ENCODE results near the gene PRKCB. TPM values are rescaled to one million over a fixed set of nuclear protein-coding genes. Genes with fewer than 3 reads are reported as not detected.

The PRKCB gene
- total and polyA plus RNA-seq, 3 donors from 2014 or later: 25.5 to 49.7 (median 26.6) TPM

DNA sequence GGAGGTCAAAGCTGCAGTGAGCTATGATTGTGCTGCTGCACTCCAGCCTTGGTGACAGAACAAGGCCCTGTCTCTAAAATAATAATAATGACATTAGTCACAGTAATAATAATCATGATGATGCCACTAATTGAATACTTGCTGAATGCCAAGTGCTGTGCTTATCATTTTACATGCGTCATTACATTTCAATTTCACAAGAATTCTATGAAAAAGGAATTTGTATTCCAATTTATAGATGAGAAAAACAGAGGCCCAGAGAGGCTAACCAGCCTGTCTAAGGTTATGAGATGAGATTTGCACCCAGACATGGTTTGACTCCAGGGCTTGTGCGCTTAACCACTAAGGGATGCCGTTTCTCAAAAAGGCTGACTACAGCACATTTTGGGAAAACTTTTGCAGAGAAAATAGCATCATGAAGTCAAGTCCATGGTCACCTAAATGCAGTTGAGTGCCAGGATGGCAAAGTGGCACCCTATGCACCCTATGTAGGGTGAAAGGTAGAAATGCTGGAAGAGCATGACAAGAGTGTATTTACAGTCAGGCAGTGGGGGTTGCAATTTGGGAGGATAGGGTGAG is 276.0 kb downstream of the PRKCB start:
- DNase-seq: no peak
- WGBS, 2 donors: 85 to 86% methylated on average over 3 of the region's 3 CpGs
- Histone ChIP-seq H3K36me3 (ENCODE audit: low read depth, missing control alignments) (no peaks in the 10 kb centered on the region), H3K4me1 (peaks cover 15% of the 10 kb centered on the region), H3K9me3 (no peaks in the 10 kb centered on the region), H3K27ac (no peak overlapping the region), H3K4me3 (no peak overlapping the region), H3K27me3 (no peaks in the 10 kb centered on the region)
- TF ChIP-seq, protein P1, sequence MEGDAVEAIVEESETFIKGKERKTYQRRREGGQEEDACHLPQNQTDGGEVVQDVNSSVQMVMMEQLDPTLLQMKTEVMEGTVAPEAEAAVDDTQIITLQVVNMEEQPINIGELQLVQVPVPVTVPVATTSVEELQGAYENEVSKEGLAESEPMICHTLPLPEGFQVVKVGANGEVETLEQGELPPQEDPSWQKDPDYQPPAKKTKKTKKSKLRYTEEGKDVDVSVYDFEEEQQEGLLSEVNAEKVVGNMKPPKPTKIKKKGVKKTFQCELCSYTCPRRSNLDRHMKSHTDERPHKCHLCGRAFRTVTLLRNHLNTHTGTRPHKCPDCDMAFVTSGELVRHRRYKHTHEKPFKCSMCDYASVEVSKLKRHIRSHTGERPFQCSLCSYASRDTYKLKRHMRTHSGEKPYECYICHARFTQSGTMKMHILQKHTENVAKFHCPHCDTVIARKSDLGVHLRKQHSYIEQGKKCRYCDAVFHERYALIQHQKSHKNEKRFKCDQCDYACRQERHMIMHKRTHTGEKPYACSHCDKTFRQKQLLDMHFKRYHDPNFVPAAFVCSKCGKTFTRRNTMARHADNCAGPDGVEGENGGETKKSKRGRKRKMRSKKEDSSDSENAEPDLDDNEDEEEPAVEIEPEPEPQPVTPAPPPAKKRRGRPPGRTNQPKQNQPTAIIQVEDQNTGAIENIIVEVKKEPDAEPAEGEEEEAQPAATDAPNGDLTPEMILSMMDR (IDR thresholded peaks at IDR 0.05): no peak
- TF ChIP-seq POLR2A (IDR thresholded peaks at IDR 0.05): no peak
- intact Hi-C loops (cut with DNase I; ENCODE audit: low total_unique reads): no loop called here

DNA sequence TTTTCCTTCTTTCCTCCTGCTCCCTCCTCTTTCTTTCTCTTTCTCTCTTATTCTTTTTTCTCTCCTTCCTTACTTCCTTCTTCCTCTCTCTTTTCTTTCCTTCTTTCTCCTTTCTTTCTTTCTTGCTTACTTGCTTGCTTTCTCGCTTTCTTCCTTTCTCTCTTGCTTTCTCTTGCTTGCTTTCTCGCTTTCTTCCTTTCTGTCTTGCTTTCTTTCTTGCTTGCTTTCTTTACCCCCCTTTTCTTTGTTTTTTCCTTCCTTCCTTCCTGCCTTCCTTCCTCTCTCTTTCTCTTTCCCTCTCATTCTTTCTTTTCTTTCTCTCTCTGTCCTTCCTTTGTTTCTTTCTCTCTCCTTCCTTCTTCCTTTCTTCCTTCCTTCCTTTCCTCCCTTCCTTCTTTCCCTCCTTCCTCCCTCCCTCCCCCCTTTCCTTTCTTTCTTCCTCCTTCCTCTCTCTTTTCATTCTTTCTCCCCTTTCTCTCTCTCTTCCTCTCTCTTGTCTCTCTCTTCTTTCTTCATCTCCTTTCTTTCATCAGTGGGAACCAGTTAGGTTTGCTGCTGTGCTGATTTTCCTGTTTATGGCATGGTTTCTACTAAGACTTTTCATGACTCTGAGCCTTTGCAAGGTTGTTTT is 277.4 kb downstream of the PRKCB start:
- Histone ChIP-seq H3K4me1 (peaks cover 22% of the 10 kb centered on the region), H3K36me3 (ENCODE audit: low read depth, missing control alignments) (no peaks in the 10 kb centered on the region), H3K27me3 (no peaks in the 10 kb centered on the region), H3K9me3 (no peaks in the 10 kb centered on the region), H3K27ac (no peak overlapping the region), H3K4me3 (no peak overlapping the region)
- no peak for DNase-seq
- WGBS, 2 donors: 97 to 98% methylated on average over 2 of the region's 2 CpGs
- TF ChIP-seq POLR2A (IDR thresholded peaks at IDR 0.05): no peak
- TF ChIP-seq, protein P1 (IDR thresholded peaks at IDR 0.05): no peak
- intact Hi-C loops (cut with DNase I; ENCODE audit: low total_unique reads): no loop called here

DNA sequence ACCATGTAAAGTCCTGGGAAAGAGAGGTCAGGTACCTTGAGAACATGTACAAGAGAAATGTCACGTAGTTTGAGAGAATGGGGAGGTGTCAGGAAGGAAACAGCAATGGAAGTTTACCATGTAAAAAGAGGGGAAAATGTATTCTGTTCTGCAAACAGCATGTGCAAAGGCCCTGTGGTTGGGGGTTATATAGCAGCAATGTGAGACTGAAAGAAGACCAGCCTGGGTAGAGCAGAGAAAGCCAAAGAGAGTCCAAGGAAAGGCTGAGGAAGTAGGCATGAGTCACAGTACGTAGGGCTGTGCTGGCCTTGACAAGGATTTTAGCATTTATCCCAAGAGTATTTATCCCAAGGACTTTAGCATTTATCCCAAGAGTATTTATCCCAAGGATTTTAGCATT is 279.1 kb downstream of the PRKCB start:
- DNase-seq: no peak
- Histone ChIP-seq H3K9me3 (no peaks in the 10 kb centered on the region), H3K27me3 (no peaks in the 10 kb centered on the region), H3K4me1 (peaks cover 35% of the 10 kb centered on the region), H3K4me3 (no peak overlapping the region), H3K36me3 (ENCODE audit: low read depth, missing control alignments) (no peaks in the 10 kb centered on the region), H3K27ac (no peak overlapping the region)
- intact Hi-C loops (cut with DNase I; ENCODE audit: low total_unique reads): no loop called here
- TF ChIP-seq, protein P1 (IDR thresholded peaks at IDR 0.05): no peak
- TF ChIP-seq POLR2A (IDR thresholded peaks at IDR 0.05): no peak
- WGBS, 2 donors: 76 to 77% methylated on average over 2 of the region's 2 CpGs

DNA sequence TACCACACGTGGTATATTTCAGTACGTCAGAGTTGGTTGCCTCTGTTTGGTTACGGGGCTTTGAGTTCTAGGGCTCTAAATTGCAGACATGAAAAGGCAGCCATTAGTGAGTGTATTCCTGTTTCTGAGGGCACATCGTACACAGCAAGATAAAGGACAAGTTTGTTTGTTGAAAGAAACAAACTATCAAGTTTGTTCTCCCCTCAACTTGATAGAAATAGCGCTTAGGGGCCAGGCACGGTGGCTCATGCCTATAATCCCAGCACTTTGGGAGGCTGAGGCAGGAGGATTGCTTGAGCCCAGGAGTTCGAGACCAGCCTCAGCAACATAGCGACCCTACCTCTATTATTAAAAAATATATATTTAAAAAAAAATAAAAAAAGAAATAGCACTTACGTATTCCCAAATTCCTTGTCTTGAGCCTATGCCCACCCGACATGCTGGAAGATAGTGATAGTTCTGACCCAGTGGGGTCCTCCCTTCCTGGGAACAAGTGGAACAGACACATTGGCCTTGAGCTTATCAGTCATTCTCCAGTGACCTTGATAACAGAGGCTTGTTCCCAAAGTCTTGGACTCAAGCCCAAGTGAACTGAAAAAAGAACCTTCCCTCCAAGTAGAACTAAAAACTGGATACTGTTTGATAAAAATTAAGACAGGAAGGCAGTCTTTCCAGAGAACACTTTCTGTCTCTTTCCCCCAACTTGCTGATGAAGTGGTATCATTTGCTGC is 280.4 kb downstream of the PRKCB start:
- 41 to 64% methylated on average over 10 of the region's 10 CpGs for WGBS, 2 donors
- no peaks in the 10 kb centered on the region for H3K36me3 ChIP-seq (ENCODE audit: low read depth, missing control alignments)
- DNase-seq: peak; percentile 62
- H3K4me3 ChIP-seq: no peak overlapping the region
- intact Hi-C loops (cut with DNase I; ENCODE audit: low total_unique reads): no loop called here
- TF ChIP-seq, protein P1 (IDR thresholded peaks at IDR 0.05): no peak
- H3K9me3 ChIP-seq: no peaks in the 10 kb centered on the region
- no peaks in the 10 kb centered on the region for H3K27me3 ChIP-seq
- H3K27ac ChIP-seq: peak overlapping the region; percentile 25 to 65
- H3K4me1 ChIP-seq: peaks cover 37% of the 10 kb centered on the region

Data from testis (tissue), 3 donors.